Neural progenitor cell (in vitro differentiated cells): ENCODE measurements around the gene KCNJ10. TPM values are rescaled to one million over a fixed set of nuclear protein-coding genes. Genes with fewer than 3 reads are reported as not detected.

Experiments
- DNase-seq: peaks from one replicate; pipeline ENCODE4 v3.0.0-alpha.2; 2016; ENCODE audit warnings: low spot score
- H2AFZ ChIP-seq: fragments of 200-600 bp; sonication (generic); replicated peaks from 2 replicates; pipeline ENCODE4 v1.6.1; 2016; ENCODE audit warnings: antibody characterized with exemption
- H3F3A ChIP-seq: fragments of 200-600 bp; sonication (generic); 2 replicates; pipeline ENCODE4 v1.6.1; 2016; ENCODE audit warnings: antibody characterized with exemption, low read depth
- H3K27ac ChIP-seq: fragments of 200-600 bp; sonication (generic); 2 replicates; pipeline ENCODE4 v1.5.1; 2016; ENCODE audit warnings: mild to moderate bottlenecking
- H3K27me3 ChIP-seq: fragments of 200-600 bp; sonication (generic); 2 replicates; pipeline ENCODE4 v1.6.1; 2016; ENCODE audit warnings: mild to moderate bottlenecking, moderate library complexity
- H3K36me3 ChIP-seq: fragments of 200-600 bp; sonication (generic); 2 replicates; pipeline ENCODE4 v1.5.1; 2016
- H3K4me1 ChIP-seq: fragments of 200-600 bp; sonication (generic); 2 replicates; pipeline ENCODE4 v1.6.1; 2016; ENCODE audit warnings: mixed run types
- H3K4me2 ChIP-seq: fragments of 200-600 bp; sonication (generic); 2 replicates; pipeline ENCODE4 v1.6.1; 2016
- H3K4me3 ChIP-seq: fragments of 200-600 bp; sonication (generic); 2 replicates; pipeline ENCODE4 v1.5.1; 2016
- H3K79me2 ChIP-seq: fragments of 200-600 bp; sonication (generic); 2 replicates; pipeline ENCODE4 v1.6.1; 2016; ENCODE audit warnings: low read depth
- H3K9ac ChIP-seq: fragments of 200-600 bp; sonication (generic); 2 replicates; pipeline ENCODE4 v1.6.1; 2016
- H3K9me3 ChIP-seq: fragments of 200-600 bp; sonication (generic); 2 replicates; pipeline ENCODE4 v1.5.1; 2016; ENCODE audit warnings: low read depth
- H4K20me1 ChIP-seq: fragments of 200-600 bp; sonication (generic); 2 replicates; pipeline ENCODE4 v1.6.1; 2016; ENCODE audit warnings: low read depth
- H3K27ac Mint-ChIP-seq: 3 replicates; pipeline ENCODE4 v1.8.0; 2021; ENCODE audit warnings: mixed read lengths
- H3K27me3 Mint-ChIP-seq: 2 replicates; pipeline ENCODE4 v1.8.0; 2022; ENCODE audit warnings: low read depth, mild to moderate bottlenecking, inconsistent platforms, moderate library complexity, mixed read lengths; ENCODE audit not compliant: insufficient read depth
- H3K36me3 Mint-ChIP-seq: 3 replicates; pipeline ENCODE4 v1.8.0; 2021; ENCODE audit warnings: mixed read lengths
- H3K4me1 Mint-ChIP-seq: 3 replicates; pipeline ENCODE4 v1.8.0; 2021; ENCODE audit warnings: mixed read lengths
- H3K4me3 Mint-ChIP-seq: 3 replicates; pipeline ENCODE4 v1.8.0; 2021; ENCODE audit warnings: mild to moderate bottlenecking, moderate library complexity, mixed read lengths
- H3K9me3 Mint-ChIP-seq: 3 replicates; pipeline ENCODE4 v1.8.0; 2020; ENCODE audit warnings: mixed read lengths
- EZH2 ChIP-seq: fragments of 200-600 bp; sonication (generic); IDR thresholded peaks from 2 replicates; pipeline ENCODE4 v1.6.1; 2017; ENCODE audit warnings: antibody characterized with exemption, mild to moderate bottlenecking, moderate library complexity
- EZH2phosphoT487 ChIP-seq: fragments of 200-600 bp; sonication (generic); IDR thresholded peaks from 2 replicates; pipeline ENCODE4 v1.6.1; 2017; ENCODE audit warnings: antibody characterized with exemption
- total RNA-seq: library from RNA; depleted of rRNA; stranded (reverse); fragments of >200 nt; gene quantifications from 2 replicates; pipeline ENCODE4 v1.2.3, GENCODE V29; 2015; ENCODE audit warnings: low replicate concordance
- TF ChIP-seq, protein P1 (sequence below): fragments of 200-600 bp; sonication (generic); IDR thresholded peaks from 2 replicates; pipeline ENCODE4 v1.5.1; 2017; ENCODE audit warnings: antibody characterized with exemption, mild to moderate bottlenecking

KCNJ10 gene
- total RNA-seq, 1 donor from 2014 or later, result not detected

DNA sequence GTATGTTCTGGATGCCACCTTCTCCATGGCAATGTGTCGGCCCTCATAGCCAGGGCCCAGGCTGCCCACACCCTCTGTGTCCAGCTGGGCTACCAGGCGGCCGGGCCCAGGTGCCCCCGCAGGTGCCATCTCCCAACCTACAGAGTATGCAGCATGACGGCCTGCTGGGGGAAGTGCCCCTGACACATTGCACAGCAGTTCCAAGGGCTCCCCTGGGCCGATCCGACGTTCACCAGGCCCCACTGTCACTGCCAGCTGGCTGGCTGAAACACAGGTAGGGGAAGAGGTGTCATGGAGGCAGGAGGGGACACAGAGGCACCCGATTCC lies 23.1 kb upstream of the KCNJ10 start:
- no peaks in the 10 kb centered on the region for H3K9me3 ChIP-seq
- H3K27me3 Mint-ChIP-seq, result peaks cover 5% of the 10 kb centered on the region
- H3K9ac ChIP-seq, result no peak overlapping the region
- no peak overlapping the region for H3K27ac ChIP-seq
- peaks cover 6% of the 10 kb centered on the region for H3K27me3 ChIP-seq
- no peak overlapping the region for H3K4me3 Mint-ChIP-seq
- peaks cover 14% of the 10 kb centered on the region for H3K79me2 ChIP-seq
- H2AFZ ChIP-seq, result no peak overlapping the region
- DNase-seq, result no peak
- peaks cover 4% of the 10 kb centered on the region for H3F3A ChIP-seq
- peaks cover 24% of the 10 kb centered on the region for H3K4me1 Mint-ChIP-seq
- H4K20me1 ChIP-seq, result peaks cover 12% of the 10 kb centered on the region
- TF ChIP-seq EZH2, result no peak
- no peak for TF ChIP-seq EZH2phosphoT487
- TF ChIP-seq, protein P1, sequence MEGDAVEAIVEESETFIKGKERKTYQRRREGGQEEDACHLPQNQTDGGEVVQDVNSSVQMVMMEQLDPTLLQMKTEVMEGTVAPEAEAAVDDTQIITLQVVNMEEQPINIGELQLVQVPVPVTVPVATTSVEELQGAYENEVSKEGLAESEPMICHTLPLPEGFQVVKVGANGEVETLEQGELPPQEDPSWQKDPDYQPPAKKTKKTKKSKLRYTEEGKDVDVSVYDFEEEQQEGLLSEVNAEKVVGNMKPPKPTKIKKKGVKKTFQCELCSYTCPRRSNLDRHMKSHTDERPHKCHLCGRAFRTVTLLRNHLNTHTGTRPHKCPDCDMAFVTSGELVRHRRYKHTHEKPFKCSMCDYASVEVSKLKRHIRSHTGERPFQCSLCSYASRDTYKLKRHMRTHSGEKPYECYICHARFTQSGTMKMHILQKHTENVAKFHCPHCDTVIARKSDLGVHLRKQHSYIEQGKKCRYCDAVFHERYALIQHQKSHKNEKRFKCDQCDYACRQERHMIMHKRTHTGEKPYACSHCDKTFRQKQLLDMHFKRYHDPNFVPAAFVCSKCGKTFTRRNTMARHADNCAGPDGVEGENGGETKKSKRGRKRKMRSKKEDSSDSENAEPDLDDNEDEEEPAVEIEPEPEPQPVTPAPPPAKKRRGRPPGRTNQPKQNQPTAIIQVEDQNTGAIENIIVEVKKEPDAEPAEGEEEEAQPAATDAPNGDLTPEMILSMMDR, result no peak
- H3K36me3 Mint-ChIP-seq, result no peaks in the 10 kb centered on the region
- H3K4me1 ChIP-seq, result peaks cover 19% of the 10 kb centered on the region
- H3K4me2 ChIP-seq, result no peak overlapping the region
- no peak overlapping the region for H3K4me3 ChIP-seq
- H3K36me3 ChIP-seq, result no peaks in the 10 kb centered on the region
- H3K9me3 Mint-ChIP-seq, result no peaks in the 10 kb centered on the region
- H3K27ac Mint-ChIP-seq, result no peak overlapping the region

DNA sequence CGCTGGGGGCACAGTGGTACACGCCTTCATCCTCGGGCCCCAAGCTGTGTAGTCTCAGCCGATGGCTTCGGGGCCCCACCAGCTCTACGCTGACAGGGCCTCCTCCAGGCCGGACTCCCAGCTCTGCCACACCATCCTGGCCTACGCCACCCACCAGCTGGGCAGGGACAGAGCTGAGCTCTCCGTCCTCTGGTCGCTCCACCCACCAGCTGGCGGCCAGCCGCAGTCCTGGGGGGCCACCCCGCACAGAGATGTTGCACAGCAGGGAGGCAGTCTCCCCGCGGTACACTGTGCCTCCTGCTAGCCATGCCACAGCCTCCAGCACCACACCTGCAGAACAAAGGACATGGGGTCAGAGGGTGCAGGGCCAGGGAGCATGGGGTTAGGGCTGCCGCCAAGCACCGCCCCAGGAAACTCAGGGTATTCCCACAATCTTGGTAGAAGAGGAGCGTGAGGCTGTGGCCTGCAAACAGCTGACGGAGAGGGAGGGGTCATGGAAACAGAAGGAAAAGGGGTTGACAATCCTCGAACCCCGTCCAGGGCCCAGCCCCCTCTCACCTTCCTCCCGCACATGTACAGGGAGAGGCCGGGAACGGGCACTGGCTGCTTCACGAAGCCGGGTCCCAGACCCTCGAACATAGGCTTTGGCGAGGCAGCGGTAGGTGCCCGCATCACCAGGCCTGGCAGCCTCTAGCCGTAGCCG lies 22.6 kb upstream of the KCNJ10 start:
- peaks cover 20% of the 10 kb centered on the region for H3K4me1 Mint-ChIP-seq
- no peaks in the 10 kb centered on the region for H3K9me3 ChIP-seq
- no peak for TF ChIP-seq EZH2phosphoT487
- no peak overlapping the region for H2AFZ ChIP-seq
- no peak overlapping the region for H3K27ac ChIP-seq
- H3F3A ChIP-seq, result peaks cover 4% of the 10 kb centered on the region
- no peaks in the 10 kb centered on the region for H3K36me3 Mint-ChIP-seq
- no peak overlapping the region for H3K4me3 Mint-ChIP-seq
- H3K36me3 ChIP-seq, result no peaks in the 10 kb centered on the region
- H3K27ac Mint-ChIP-seq, result no peak overlapping the region
- peaks cover 14% of the 10 kb centered on the region for H3K4me1 ChIP-seq
- H3K4me2 ChIP-seq, result no peak overlapping the region
- no peak overlapping the region for H3K4me3 ChIP-seq
- peaks cover 10% of the 10 kb centered on the region for H3K79me2 ChIP-seq
- peaks cover 2% of the 10 kb centered on the region for H3K27me3 ChIP-seq
- peaks cover 11% of the 10 kb centered on the region for H4K20me1 ChIP-seq
- DNase-seq, result no peak
- H3K27me3 Mint-ChIP-seq, result peaks cover 4% of the 10 kb centered on the region
- no peaks in the 10 kb centered on the region for H3K9me3 Mint-ChIP-seq
- H3K9ac ChIP-seq, result no peak overlapping the region

DNA sequence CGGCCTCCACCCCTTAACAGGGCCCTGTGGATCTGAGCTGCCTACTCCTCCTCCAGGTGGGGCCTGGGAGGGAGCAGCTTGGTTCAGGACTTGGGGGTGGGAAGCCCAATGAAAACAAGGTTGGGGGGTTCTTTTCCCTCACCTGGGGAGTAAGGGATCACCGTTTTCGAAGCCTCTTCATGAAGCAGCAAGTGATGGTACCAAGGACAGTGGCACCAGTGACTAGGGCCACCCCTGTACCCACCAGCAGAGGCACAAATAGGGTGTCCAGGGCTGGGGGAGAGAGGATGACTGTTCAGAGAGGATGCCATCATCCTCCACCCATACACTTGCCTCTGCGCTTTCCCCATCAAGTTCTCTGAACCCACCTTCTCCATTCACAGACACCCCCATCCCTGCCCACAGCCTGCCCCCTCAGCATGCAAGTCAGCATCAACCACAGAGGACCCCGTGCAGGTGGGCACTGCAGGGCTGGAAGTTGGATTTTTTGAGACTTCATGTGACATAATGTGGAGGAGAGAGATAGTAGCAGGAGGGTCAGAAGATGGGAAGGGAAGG lies 21.8 kb upstream of the KCNJ10 start:
- peaks cover 5% of the 10 kb centered on the region for H3K27me3 ChIP-seq
- H2AFZ ChIP-seq, result no peak overlapping the region
- H3K4me2 ChIP-seq, result no peak overlapping the region
- H4K20me1 ChIP-seq, result peaks cover 7% of the 10 kb centered on the region
- no peak overlapping the region for H3K27ac Mint-ChIP-seq
- H3F3A ChIP-seq, result peaks cover 4% of the 10 kb centered on the region
- peaks cover 2% of the 10 kb centered on the region for H3K79me2 ChIP-seq
- H3K9ac ChIP-seq, result no peak overlapping the region
- peaks cover 13% of the 10 kb centered on the region for H3K4me1 Mint-ChIP-seq
- H3K36me3 ChIP-seq, result no peaks in the 10 kb centered on the region
- peaks cover 7% of the 10 kb centered on the region for H3K27me3 Mint-ChIP-seq
- H3K4me3 ChIP-seq, result no peak overlapping the region
- H3K9me3 ChIP-seq, result no peaks in the 10 kb centered on the region
- peaks cover 9% of the 10 kb centered on the region for H3K4me1 ChIP-seq
- DNase-seq, result no peak
- H3K36me3 Mint-ChIP-seq, result no peaks in the 10 kb centered on the region
- no peak for TF ChIP-seq EZH2phosphoT487
- TF ChIP-seq EZH2, result no peak
- TF ChIP-seq, protein P1, result no peak
- no peak overlapping the region for H3K4me3 Mint-ChIP-seq
- H3K27ac ChIP-seq, result no peak overlapping the region
- no peaks in the 10 kb centered on the region for H3K9me3 Mint-ChIP-seq

DNA sequence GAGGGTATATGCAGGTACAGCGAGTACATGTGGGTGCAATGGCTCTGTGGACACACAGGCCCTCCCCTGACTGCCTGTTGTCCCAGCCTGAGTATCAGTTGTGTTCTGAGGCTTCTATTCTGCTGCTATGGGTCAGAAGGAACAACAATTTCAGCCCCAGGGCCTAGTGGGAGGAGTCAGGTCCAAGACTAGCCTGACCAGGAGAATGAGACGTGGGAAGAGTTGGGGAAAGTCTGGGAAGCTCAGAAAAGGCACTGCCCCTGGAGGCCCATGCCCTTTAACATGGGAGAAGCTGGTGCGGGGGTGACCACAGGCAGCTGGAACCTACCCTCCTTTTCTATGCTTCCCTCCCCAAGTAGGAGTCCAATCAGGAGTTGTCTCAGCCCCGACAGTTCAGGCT lies 20.8 kb upstream of the KCNJ10 start:
- Mint-ChIP-seq H3K36me3 (no peaks in the 10 kb centered on the region), H3K9me3 (no peaks in the 10 kb centered on the region), H3K27me3 (peaks cover 8% of the 10 kb centered on the region), H3K4me3 (no peak overlapping the region), H3K4me1 (peaks cover 11% of the 10 kb centered on the region), H3K27ac (no peak overlapping the region)
- Histone ChIP-seq H3F3A (no peaks in the 10 kb centered on the region), H3K36me3 (no peaks in the 10 kb centered on the region), H3K27ac (no peak overlapping the region), H2AFZ (no peak overlapping the region), H3K79me2 (no peaks in the 10 kb centered on the region), H3K4me2 (no peak overlapping the region), H3K4me3 (no peak overlapping the region), H3K9me3 (no peaks in the 10 kb centered on the region), H3K4me1 (peaks cover 5% of the 10 kb centered on the region), H3K27me3 (peaks cover 14% of the 10 kb centered on the region), H4K20me1 (no peaks in the 10 kb centered on the region), H3K9ac (no peak overlapping the region)
- no peak for DNase-seq
- TF ChIP-seq EZH2, result no peak
- TF ChIP-seq EZH2phosphoT487, result no peak
- TF ChIP-seq, protein P1, result no peak
